ENCODE data around the gene COX4I2.

The COX4I2 gene

DNA sequence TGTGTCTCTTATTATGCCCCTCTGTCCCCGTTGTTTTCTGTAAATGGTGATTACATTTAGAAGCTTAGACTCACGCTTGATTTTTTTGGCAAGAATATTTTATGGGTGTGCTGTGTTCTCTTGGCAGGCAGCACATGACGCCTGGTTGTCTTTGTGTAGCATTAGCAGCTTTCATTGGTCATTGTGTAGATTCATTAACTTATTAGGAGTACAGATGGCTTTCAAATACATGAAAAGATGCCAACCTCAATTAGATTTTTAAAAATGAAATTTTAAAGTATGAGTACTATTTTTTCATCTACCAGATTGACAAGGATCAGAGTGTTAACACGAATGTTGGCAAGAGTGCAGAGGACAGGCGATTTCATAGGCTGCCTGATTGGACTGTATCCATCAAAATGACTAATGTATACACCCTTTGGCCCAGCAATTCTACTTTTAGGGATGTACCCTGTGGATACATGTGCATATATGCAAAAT lies 15.2 kb downstream of the COX4I2 start:
- WGBS (ENCODE audit: insufficient coverage): 100% methylated on average over 2 of the region's 5 CpGs
- no peak for DNase-seq
- POLR2A ChIA-PET: no interaction called here

DNA sequence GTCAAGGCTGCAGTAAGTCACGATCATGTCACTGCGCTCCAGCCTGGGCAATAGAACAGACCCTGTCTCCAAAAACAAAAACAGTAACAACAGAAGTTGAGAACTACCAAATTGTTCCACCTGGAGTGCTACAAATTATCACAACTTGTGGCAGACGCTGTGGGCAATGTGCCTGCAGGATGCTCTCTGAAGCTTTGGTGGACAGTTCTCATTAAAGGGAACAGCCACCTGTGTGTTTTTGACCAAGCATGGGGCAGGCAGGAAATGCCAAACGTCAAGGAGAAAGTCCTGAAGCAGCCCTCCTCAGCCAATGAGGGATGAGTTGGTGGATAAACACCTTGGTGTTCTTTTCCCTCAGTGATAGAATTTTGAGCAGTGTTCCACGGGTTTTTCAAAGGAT lies 15.8 kb downstream of the COX4I2 start:
- WGBS (ENCODE audit: insufficient coverage): 55% methylated on average over 5 of the region's 5 CpGs
- Histone ChIP-seq H3K4me3 (ENCODE audit: control insufficient read depth in 1 of 7, extremely low read depth in 1 of 7, insufficient read depth in 4 of 7, low read depth in 2 of 7, low read length in 6 of 7) (no peak overlapping the region), H3K4me1 (ENCODE audit: control extremely low read depth in 1 of 4, control insufficient read depth in 4 of 4, insufficient read depth in 4 of 4, low read length in 3 of 4) (no peaks in the 10 kb centered on the region), H3K36me3 (ENCODE audit: control insufficient read depth in 4 of 4, insufficient read depth in 4 of 4, low read length in 3 of 4) (no peaks in the 10 kb centered on the region), H3K27ac (ENCODE audit: insufficient read depth in 1 of 2, low read depth in 1 of 2, low read length in 2 of 2, poor library complexity in 1 of 2, severe bottlenecking in 2 of 2) (no peak overlapping the region), H3K27me3 (replicated peaks in 2 of 5; ENCODE audit: control insufficient read depth in 4 of 5, insufficient read depth in 5 of 5, low read length in 4 of 5) (no peaks in the 10 kb centered on the region), H3K9me3 (ENCODE audit: control extremely low read depth in 1 of 5, control insufficient read depth in 4 of 5, insufficient read depth in 2 of 5, low read depth in 1 of 5, low read length in 4 of 5) (no peaks in the 10 kb centered on the region)
- DNase-seq: no peak
- ChIA-PET POLR2A (no interaction called here), CTCF (interaction anchor here (0.9 to 2.3 kb wide), 3 partner anchors 9 to 71 kb away, joined by 3 to 8 read pairs (median 6); no protein-coding TSS in a partner anchor)

More for the DNA sequence above, 15.2 kb downstream of the COX4I2 start:
- no peaks in the 10 kb centered on the region for H3K9me3 ChIP-seq (ENCODE audit: control extremely low read depth in 1 of 5, control insufficient read depth in 4 of 5, insufficient read depth in 2 of 5, low read depth in 1 of 5, low read length in 4 of 5)
- H3K27me3 ChIP-seq (replicated peaks in 2 of 5; ENCODE audit: control insufficient read depth in 4 of 5, insufficient read depth in 5 of 5, low read length in 4 of 5): no peaks in the 10 kb centered on the region
- no peaks in the 10 kb centered on the region for H3K36me3 ChIP-seq (ENCODE audit: control insufficient read depth in 4 of 4, insufficient read depth in 4 of 4, low read length in 3 of 4)
- H3K4me1 ChIP-seq (ENCODE audit: control extremely low read depth in 1 of 4, control insufficient read depth in 4 of 4, insufficient read depth in 4 of 4, low read length in 3 of 4): no peaks in the 10 kb centered on the region
- no peak overlapping the region for H3K4me3 ChIP-seq (ENCODE audit: control insufficient read depth in 1 of 7, extremely low read depth in 1 of 7, insufficient read depth in 4 of 7, low read depth in 2 of 7, low read length in 6 of 7)
- CTCF ChIA-PET: interaction anchor here (0.8 to 1.8 kb wide), 3 partner anchors 9 to 70 kb away, joined by 3 to 7 read pairs (median 6); partner anchors contain the start of gene BCL2L1
- H3K27ac ChIP-seq (ENCODE audit: insufficient read depth in 1 of 2, low read depth in 1 of 2, low read length in 2 of 2, poor library complexity in 1 of 2, severe bottlenecking in 2 of 2): no peak overlapping the region

GRCh38 chr20:31654534-31654933 lies 16.8 kb downstream of the COX4I2 start:
- no peaks in the 10 kb centered on the region for H3K9me3 ChIP-seq (ENCODE audit: control extremely low read depth in 1 of 5, control insufficient read depth in 4 of 5, insufficient read depth in 2 of 5, low read depth in 1 of 5, low read length in 4 of 5)
- WGBS (ENCODE audit: insufficient coverage): 96% methylated on average over 4 of the region's 5 CpGs

DNA sequence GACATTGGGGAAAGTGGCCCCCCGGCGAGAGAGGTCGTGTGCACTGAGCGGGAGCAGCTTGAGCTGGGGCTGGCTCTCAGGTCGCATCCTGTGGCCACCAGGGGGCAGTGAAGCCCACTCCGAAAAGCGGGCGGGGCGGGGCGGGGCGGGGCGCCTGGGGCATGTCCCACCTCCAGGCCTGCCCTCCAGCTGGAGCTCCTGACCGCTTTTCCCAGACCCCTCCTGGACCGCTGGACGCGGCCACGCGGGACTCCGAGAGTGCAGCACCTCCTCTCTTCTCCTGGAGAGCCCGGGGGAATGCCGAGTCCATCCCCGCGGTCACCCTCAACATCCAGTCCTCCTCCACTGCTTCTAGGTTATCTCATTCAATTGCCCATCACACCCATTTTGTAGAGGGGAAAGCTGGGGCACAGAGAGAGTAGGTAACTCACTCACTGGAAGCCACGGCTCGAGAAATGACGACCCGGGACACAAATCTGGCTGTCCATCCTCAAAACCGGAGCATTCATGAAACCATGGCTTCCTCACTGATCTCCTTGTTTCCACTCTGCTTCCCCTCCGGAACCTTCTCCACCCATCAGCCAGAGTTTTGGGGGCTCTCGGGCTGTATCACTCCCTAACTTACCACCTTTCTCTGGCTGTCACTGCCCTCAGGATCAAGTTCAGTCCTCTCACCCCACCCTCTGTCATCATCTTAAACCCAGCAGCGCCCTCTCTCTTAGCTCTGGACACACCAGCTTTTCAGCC lies 24.1 kb downstream of the COX4I2 start:
- Histone ChIP-seq H3K27ac (ENCODE audit: insufficient read depth in 1 of 2, low read depth in 1 of 2, low read length in 2 of 2, poor library complexity in 1 of 2, severe bottlenecking in 2 of 2) (peak overlapping the region in 1 of 2 experiments; percentile 37), H3K36me3 (ENCODE audit: control insufficient read depth in 4 of 4, insufficient read depth in 4 of 4, low read length in 3 of 4) (peaks cover 2 to 22% (median 19%) of the 10 kb centered on the region in 4 experiments), H3K4me3 (ENCODE audit: control insufficient read depth in 1 of 7, extremely low read depth in 1 of 7, insufficient read depth in 4 of 7, low read depth in 2 of 7, low read length in 6 of 7) (peak overlapping the region in 6 of 7 experiments; percentile 35 to 78 (median 56)), H3K9me3 (ENCODE audit: control extremely low read depth in 1 of 5, control insufficient read depth in 4 of 5, insufficient read depth in 2 of 5, low read depth in 1 of 5, low read length in 4 of 5) (no peaks in the 10 kb centered on the region), H3K27me3 (replicated peaks in 2 of 5; ENCODE audit: control insufficient read depth in 4 of 5, insufficient read depth in 5 of 5, low read length in 4 of 5) (no peaks in the 10 kb centered on the region), H3K4me1 (ENCODE audit: control extremely low read depth in 1 of 4, control insufficient read depth in 4 of 4, insufficient read depth in 4 of 4, low read length in 3 of 4) (peaks cover 0 to 37% (median 21%) of the 10 kb centered on the region in 4 experiments)
- POLR2A ChIA-PET: interaction anchor here (2.8 to 3.3 kb wide), 2 partner anchors 13 to 62 kb away, joined by 12 to 17 read pairs; partner anchors contain the start of gene BCL2L1
- 16% methylated on average over 12 of the region's 31 CpGs for WGBS (ENCODE audit: insufficient coverage)
- DNase-seq: peak; percentile 62 to 71 (median 70)
- CTCF ChIA-PET: interaction anchor here (0.6 to 10.0 kb wide), 32 partner anchors 8 to 101 kb away, joined by 3 to 280 read pairs (median 6); partner anchors contain the start of gene BCL2L1

More at GRCh38 chr20:31654534-31654933, 16.8 kb downstream of the COX4I2 start:
- no peaks in the 10 kb centered on the region for H3K4me1 ChIP-seq (ENCODE audit: control extremely low read depth in 1 of 4, control insufficient read depth in 4 of 4, insufficient read depth in 4 of 4, low read length in 3 of 4)
- ChIA-PET POLR2A (no interaction called here), CTCF (interaction anchor here (0.9 to 2.3 kb wide), 3 partner anchors 20 to 70 kb away, joined by 3 to 8 read pairs (median 3); no protein-coding TSS in a partner anchor)
- H3K4me3 ChIP-seq (ENCODE audit: control insufficient read depth in 1 of 7, extremely low read depth in 1 of 7, insufficient read depth in 4 of 7, low read depth in 2 of 7, low read length in 6 of 7): no peak overlapping the region
- H3K36me3 ChIP-seq (ENCODE audit: control insufficient read depth in 4 of 4, insufficient read depth in 4 of 4, low read length in 3 of 4): no peaks in the 10 kb centered on the region
- no peak for DNase-seq
- H3K27ac ChIP-seq (ENCODE audit: insufficient read depth in 1 of 2, low read depth in 1 of 2, low read length in 2 of 2, poor library complexity in 1 of 2, severe bottlenecking in 2 of 2): no peak overlapping the region
- H3K27me3 ChIP-seq (replicated peaks in 2 of 5; ENCODE audit: control insufficient read depth in 4 of 5, insufficient read depth in 5 of 5, low read length in 4 of 5): no peaks in the 10 kb centered on the region

DNA sequence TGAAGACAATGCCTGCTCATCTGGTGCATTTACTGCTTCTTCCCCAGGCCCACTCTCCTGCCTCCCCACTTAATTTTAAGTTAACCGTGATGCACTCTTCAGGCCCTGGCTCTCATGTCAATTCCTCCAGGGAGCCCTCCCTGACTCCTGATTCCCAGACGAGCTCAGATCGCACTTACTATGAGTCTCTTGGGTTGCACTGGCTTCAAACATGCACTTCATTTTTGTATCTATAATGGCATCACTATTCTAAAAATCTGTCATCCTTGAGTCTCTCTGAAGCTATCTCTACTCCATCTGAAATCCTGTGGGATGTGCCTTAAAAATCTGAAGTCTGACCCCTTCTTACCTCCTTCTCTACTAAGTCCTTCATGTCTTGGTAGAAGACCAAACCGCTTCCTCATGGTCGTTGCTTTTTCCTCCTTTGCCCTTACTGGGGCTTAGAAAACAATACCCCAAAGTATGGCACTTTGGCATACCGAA lies 24.7 kb downstream of the COX4I2 start:
- Histone ChIP-seq H3K27ac (ENCODE audit: insufficient read depth in 1 of 2, low read depth in 1 of 2, low read length in 2 of 2, poor library complexity in 1 of 2, severe bottlenecking in 2 of 2) (peak overlapping the region in 1 of 2 experiments; percentile 33), H3K4me1 (ENCODE audit: control extremely low read depth in 1 of 4, control insufficient read depth in 4 of 4, insufficient read depth in 4 of 4, low read length in 3 of 4) (peaks cover 0 to 43% (median 27%) of the 10 kb centered on the region in 4 experiments), H3K9me3 (ENCODE audit: control extremely low read depth in 1 of 5, control insufficient read depth in 4 of 5, insufficient read depth in 2 of 5, low read depth in 1 of 5, low read length in 4 of 5) (no peaks in the 10 kb centered on the region), H3K36me3 (ENCODE audit: control insufficient read depth in 4 of 4, insufficient read depth in 4 of 4, low read length in 3 of 4) (peaks cover 2 to 22% (median 19%) of the 10 kb centered on the region in 4 experiments), H3K4me3 (ENCODE audit: control insufficient read depth in 1 of 7, extremely low read depth in 1 of 7, insufficient read depth in 4 of 7, low read depth in 2 of 7, low read length in 6 of 7) (peak overlapping the region in 1 of 7 experiments; percentile 63), H3K27me3 (replicated peaks in 2 of 5; ENCODE audit: control insufficient read depth in 4 of 5, insufficient read depth in 5 of 5, low read length in 4 of 5) (no peaks in the 10 kb centered on the region)
- DNase-seq: no peak
- CTCF ChIA-PET: interaction anchor here (0.6 to 10.0 kb wide), 23 partner anchors 8 to 101 kb away, joined by 3 to 280 read pairs (median 10); partner anchors contain the start of gene BCL2L1
- 77% methylated on average over 5 of the region's 6 CpGs for WGBS (ENCODE audit: insufficient coverage)
- POLR2A ChIA-PET: interaction anchor here (0.6 to 3.3 kb wide), 3 partner anchors 13 to 61 kb away, joined by 4 to 17 read pairs (median 12); partner anchors contain the start of gene BCL2L1

DNA sequence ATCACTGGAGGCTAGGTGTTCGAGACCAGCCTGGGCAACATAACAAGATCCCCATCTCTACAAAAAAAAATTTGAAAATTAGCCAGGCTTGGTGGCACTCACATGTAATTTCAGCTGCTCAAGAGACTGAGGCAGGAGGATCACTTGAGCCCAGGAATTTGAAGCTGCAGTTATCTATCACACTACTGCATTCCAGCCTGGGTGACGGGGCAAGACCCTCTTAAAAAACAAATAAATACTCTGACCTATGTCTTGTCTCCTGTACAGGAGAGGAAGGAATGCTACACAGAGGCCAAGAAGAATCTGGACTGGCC lies 25.8 kb downstream of the COX4I2 start:
- no peak for DNase-seq
- Histone ChIP-seq H3K27ac (ENCODE audit: insufficient read depth in 1 of 2, low read depth in 1 of 2, low read length in 2 of 2, poor library complexity in 1 of 2, severe bottlenecking in 2 of 2) (no peak overlapping the region), H3K27me3 (replicated peaks in 2 of 5; ENCODE audit: control insufficient read depth in 4 of 5, insufficient read depth in 5 of 5, low read length in 4 of 5) (no peaks in the 10 kb centered on the region), H3K36me3 (ENCODE audit: control insufficient read depth in 4 of 4, insufficient read depth in 4 of 4, low read length in 3 of 4) (peaks cover 2 to 22% (median 19%) of the 10 kb centered on the region in 4 experiments), H3K9me3 (ENCODE audit: control extremely low read depth in 1 of 5, control insufficient read depth in 4 of 5, insufficient read depth in 2 of 5, low read depth in 1 of 5, low read length in 4 of 5) (no peaks in the 10 kb centered on the region), H3K4me3 (ENCODE audit: control insufficient read depth in 1 of 7, extremely low read depth in 1 of 7, insufficient read depth in 4 of 7, low read depth in 2 of 7, low read length in 6 of 7) (no peak overlapping the region), H3K4me1 (ENCODE audit: control extremely low read depth in 1 of 4, control insufficient read depth in 4 of 4, insufficient read depth in 4 of 4, low read length in 3 of 4) (peaks cover 0 to 52% (median 36%) of the 10 kb centered on the region in 4 experiments)
- no CpG with 5 or more reads among the region's 2 CpGs for WGBS (ENCODE audit: insufficient coverage)
- CTCF ChIA-PET: interaction anchor here (0.7 to 10.0 kb wide), 7 partner anchors 8 to 58 kb away, joined by 3 to 280 read pairs (median 4); partner anchors contain the start of gene BCL2L1
- POLR2A ChIA-PET: interaction anchor here (3.3 kb wide), 1 partner anchor 60 kb away, joined by 17 read pairs; the partner anchor contains the start of gene BCL2L1

All from common myeloid progenitor, CD34-positive (primary cell).